Measurements from ENCODE around the gene AURKB. TPM values are rescaled to one million over a fixed set of nuclear protein-coding genes. Genes with fewer than 3 reads are reported as not detected.

AURKB gene
- total and polyA plus RNA-seq, 10 of the 15 experiments (the other 5 are each of a cell fraction or from before 2014, with no cell fraction given) = 52.7 to 209 (median 128) TPM

DNA sequence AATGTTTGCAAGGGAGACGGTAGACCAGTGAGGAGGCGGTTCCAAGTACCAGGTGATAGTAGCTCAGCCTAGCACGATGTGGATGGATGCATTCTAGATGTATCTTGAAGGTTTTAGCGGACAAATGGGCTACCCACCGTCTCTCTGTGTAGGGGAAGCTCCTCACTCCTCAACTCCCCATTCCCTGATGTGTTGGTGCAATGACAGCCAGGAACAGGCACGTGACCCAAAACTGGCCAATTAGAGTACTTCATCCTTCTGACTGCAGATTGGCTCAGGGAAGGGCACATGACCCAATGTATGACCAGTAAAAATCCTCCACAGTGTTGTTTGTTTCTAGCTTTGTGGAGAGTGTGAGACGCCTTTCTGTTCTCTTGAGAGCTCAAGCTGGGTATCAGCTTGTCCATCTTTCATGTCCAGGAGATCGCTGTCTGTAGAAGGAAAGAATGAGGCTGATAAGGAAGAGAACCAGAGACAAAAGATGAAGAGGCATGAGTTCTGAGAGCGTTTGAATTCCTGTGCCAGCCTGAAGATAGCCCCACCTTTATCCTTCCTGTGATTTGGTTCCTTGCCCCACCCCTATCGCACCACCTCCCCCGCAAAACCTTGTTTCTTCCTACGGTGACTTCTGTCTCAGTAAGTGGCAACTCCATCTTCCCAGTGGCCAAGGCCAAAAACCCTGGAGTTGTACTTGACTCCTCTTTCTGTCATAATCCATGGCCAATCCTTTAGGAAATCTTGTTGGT is 18.1 kb downstream of the AURKB start (continued):
- TF ChIP-seq, protein P1, sequence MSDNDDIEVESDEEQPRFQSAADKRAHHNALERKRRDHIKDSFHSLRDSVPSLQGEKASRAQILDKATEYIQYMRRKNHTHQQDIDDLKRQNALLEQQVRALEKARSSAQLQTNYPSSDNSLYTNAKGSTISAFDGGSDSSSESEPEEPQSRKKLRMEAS (IDR thresholded peaks at IDR 0.05; ENCODE audit: low read depth, low read length) = peak; percentile 88
- TF ChIP-seq CBFB (IDR thresholded peaks at IDR 0.05; ENCODE audit: low read depth) (0 out of 2 replicates have a peak, but pooled peaks have one; percentile 22), NBN (IDR thresholded peaks at IDR 0.05) (peak; percentile 84), TAF1 (IDR thresholded peaks at IDR 0.05; ENCODE audit: borderline replicate concordance, low read depth, low read length) (peak; percentile 61; the same call in 1 of the 2 replicates)
- TF ChIP-seq, protein P2, sequence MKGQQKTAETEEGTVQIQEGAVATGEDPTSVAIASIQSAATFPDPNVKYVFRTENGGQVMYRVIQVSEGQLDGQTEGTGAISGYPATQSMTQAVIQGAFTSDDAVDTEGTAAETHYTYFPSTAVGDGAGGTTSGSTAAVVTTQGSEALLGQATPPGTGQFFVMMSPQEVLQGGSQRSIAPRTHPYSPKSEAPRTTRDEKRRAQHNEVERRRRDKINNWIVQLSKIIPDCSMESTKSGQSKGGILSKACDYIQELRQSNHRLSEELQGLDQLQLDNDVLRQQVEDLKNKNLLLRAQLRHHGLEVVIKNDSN (IDR thresholded peaks at IDR 0.05; ENCODE audit: borderline replicate concordance, extremely low read length, insufficient read depth, low read depth, low read length) = peak; percentile 97
- TF ChIP-seq, protein P3, sequence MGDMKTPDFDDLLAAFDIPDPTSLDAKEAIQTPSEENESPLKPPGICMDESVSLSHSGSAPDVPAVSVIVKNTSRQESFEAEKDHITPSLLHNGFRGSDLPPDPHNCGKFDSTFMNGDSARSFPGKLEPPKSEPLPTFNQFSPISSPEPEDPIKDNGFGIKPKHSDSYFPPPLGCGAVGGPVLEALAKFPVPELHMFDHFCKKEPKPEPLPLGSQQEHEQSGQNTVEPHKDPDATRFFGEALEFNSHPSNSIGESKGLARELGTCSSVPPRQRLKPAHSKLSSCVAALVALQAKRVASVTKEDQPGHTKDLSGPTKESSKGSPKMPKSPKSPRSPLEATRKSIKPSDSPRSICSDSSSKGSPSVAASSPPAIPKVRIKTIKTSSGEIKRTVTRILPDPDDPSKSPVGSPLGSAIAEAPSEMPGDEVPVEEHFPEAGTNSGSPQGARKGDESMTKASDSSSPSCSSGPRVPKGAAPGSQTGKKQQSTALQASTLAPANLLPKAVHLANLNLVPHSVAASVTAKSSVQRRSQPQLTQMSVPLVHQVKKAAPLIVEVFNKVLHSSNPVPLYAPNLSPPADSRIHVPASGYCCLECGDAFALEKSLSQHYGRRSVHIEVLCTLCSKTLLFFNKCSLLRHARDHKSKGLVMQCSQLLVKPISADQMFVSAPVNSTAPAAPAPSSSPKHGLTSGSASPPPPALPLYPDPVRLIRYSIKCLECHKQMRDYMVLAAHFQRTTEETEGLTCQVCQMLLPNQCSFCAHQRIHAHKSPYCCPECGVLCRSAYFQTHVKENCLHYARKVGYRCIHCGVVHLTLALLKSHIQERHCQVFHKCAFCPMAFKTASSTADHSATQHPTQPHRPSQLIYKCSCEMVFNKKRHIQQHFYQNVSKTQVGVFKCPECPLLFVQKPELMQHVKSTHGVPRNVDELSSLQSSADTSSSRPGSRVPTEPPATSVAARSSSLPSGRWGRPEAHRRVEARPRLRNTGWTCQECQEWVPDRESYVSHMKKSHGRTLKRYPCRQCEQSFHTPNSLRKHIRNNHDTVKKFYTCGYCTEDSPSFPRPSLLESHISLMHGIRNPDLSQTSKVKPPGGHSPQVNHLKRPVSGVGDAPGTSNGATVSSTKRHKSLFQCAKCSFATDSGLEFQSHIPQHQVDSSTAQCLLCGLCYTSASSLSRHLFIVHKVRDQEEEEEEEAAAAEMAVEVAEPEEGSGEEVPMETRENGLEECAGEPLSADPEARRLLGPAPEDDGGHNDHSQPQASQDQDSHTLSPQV (IDR thresholded peaks at IDR 0.05) = no peak
- TF ChIP-seq, protein P4, sequence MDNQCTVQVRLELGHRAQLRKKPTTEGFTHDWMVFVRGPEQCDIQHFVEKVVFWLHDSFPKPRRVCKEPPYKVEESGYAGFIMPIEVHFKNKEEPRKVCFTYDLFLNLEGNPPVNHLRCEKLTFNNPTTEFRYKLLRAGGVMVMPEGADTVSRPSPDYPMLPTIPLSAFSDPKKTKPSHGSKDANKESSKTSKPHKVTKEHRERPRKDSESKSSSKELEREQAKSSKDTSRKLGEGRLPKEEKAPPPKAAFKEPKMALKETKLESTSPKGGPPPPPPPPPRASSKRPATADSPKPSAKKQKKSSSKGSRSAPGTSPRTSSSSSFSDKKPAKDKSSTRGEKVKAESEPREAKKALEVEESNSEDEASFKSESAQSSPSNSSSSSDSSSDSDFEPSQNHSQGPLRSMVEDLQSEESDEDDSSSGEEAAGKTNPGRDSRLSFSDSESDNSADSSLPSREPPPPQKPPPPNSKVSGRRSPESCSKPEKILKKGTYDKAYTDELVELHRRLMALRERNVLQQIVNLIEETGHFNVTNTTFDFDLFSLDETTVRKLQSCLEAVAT (IDR thresholded peaks at IDR 0.05) = peak; percentile 75

Data from GM12878 (cell line).